HG03378 (cell line): ENCODE data around the gene TMIGD2.
"Not testable (repeated sequence)": the region's sequence is repeated elsewhere in the genome, so short reads cannot be mapped to it uniquely, and the experiment has no call there.

Experiments used
- ATAC-seq: cut with Tn5 transposase; IDR thresholded peaks from one replicate; pipeline ENCODE4 v1.9.1; 2021; ENCODE audit warnings: mild to moderate bottlenecking, moderate library complexity; ENCODE audit not compliant: unreplicated experiment

Gene TMIGD2, protein sequence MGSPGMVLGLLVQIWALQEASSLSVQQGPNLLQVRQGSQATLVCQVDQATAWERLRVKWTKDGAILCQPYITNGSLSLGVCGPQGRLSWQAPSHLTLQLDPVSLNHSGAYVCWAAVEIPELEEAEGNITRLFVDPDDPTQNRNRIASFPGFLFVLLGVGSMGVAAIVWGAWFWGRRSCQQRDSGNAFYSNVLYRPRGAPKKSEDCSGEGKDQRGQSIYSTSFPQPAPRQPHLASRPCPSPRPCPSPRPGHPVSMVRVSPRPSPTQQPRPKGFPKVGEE

DNA sequence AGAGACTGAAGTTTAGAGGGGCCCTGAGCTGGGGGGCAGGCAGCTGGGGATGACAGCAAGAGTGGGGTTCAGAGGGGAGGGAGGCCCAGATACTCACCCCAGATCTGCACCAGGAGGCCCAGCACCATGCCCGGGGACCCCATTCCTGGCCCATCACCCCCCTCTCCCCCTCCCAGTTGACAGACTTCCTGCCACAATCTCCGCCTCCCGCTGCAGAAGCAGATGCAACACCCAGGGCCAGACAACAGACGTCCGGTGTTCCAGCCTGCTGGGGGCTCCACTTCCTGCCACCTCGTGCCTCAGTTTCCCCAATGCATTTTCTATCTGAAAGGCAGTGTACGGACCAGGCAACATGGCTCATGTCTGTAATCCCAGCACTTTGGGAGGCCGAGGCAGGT, at the start of gene TMIGD2:
TSS of gene TMIGD2 (minus strand) at position 147 of the 398 bp plus-strand sequence. CDS start at position 143, 4 bp downstream.
- ATAC-seq: no peak

DNA sequence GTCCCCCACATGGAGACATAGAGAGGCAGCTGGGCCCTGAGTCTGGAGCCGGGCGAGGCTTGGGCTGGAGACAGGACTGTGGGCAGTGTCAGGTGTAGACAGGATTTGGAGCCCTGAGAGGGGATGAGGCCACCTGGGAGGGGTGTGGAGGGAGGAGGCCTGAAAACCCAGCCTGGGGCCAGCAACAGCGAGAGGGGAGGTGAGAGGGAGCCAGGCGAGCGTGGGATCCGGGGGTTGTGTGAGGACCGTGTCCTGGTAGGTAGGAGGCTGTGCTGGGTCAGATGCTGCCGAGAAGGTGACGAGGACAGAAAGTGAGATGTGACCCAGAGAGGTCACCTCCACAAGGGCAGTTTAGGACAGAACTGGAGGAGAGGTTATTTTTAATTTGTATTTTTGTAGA, 48.5 kb upstream of the TMIGD2 start:
- no peak for ATAC-seq

DNA sequence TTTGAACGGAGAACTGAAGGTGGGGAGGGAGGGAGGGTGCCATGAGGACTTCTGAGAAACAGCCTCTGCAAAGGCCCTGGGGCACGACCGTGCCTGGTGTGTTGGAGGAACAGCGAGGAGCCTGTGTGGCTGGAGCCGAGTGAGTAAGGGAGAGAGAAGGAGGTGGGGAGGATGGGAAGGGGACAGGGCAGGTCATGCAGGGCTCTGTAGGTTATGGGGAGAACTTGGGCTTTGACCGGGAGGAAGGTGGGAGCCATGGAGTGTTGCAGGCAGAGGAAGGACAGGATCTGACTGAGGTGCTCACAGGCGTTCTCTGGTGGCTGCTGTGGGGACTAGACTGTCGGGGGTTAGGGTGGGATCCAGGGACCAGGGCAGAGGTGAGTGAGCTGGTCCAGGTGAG, 47.9 kb upstream of the TMIGD2 start:
- ATAC-seq: no peak

DNA sequence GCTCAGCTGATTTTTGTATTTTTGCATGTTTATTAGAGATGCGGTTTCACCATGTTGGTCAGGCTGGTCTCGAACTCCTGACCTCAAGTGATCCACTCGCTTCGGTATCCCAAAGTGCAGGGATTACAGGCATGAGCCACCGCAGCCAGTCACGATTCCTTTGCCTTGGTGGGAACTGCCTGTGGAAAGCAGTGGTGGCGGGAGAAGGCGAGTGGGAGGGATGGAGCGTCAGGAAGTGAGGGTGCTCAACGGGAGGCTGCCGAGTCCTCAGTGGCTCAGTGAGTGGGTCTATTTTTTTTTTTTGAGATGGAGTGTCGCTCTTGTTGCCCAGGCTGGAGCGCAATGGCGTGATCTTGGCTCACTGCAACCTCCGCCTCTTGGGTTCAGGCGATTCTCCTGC, 47.0 kb upstream of the TMIGD2 start:
- not testable (repeated sequence) for ATAC-seq

DNA sequence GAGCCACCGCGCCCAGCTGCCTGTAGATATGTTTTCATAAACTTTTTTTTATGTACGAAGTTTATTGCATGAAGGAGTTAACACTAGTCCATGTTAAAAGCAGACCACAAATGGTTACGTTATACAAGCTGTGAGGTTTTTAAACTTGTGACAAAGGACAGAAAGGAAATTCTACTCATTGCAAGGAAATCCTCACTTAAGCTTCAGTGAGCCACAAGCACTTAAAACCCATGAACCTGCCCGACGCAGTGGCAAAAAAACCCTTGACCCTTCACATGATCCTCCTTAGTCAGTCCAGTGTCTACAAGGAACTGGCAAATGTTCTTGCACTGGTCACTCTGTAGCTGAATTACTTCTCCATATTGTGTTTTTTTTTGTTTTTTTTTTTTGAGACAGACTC, 45.3 kb upstream of the TMIGD2 start:
- no peak for ATAC-seq

DNA sequence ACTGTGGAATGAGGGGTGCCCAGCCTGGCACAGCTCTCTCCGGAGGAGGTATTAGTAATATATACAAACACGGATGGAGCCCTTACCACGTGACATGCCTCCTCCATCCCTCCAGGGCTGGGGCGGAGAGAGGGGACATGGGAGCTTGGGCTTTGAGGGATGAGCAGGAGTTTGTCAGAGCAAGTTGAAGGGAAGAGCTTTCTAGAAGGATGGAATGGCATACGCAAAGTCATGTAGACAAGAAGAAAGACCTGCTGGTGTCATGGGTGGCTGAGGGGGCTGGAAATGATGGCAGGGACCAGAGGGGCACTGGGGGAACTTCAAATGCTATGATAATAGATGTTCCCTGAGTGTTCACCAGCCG, 43.8 kb upstream of the TMIGD2 start:
- ATAC-seq: no peak

DNA sequence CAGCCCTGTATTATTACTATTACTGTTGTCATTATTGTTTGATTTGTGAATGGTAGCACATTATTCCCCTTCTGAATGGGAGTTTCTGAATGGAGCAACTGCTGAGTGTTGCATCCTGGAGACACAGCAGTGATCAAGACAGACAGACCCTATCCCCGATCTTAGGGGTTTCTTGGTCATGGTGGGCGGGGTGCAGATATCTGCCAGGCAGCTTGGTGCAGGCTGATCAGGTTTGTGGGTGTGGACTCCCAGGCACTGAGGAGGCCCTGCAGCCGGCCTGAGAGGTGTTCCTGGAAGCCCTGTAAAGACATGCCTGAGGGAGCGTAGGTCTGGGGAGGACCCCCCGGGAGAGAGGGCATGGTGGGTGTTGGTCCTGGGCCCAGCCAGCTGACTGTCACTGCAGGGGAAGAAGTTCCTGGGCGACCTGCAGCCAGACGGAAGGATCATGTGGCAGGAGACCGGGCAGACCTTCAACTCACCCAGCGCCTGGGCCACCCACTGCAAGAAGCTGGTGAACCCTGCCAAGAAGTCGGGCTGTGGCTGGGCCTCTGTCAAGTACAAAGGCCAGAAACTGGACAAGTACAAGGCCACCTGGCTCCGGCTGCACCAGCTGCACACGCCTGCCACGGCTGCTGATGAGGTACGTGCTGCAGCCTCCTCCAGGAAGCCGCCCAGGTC, 43.3 kb upstream of the TMIGD2 start:
- ATAC-seq: no peak

DNA sequence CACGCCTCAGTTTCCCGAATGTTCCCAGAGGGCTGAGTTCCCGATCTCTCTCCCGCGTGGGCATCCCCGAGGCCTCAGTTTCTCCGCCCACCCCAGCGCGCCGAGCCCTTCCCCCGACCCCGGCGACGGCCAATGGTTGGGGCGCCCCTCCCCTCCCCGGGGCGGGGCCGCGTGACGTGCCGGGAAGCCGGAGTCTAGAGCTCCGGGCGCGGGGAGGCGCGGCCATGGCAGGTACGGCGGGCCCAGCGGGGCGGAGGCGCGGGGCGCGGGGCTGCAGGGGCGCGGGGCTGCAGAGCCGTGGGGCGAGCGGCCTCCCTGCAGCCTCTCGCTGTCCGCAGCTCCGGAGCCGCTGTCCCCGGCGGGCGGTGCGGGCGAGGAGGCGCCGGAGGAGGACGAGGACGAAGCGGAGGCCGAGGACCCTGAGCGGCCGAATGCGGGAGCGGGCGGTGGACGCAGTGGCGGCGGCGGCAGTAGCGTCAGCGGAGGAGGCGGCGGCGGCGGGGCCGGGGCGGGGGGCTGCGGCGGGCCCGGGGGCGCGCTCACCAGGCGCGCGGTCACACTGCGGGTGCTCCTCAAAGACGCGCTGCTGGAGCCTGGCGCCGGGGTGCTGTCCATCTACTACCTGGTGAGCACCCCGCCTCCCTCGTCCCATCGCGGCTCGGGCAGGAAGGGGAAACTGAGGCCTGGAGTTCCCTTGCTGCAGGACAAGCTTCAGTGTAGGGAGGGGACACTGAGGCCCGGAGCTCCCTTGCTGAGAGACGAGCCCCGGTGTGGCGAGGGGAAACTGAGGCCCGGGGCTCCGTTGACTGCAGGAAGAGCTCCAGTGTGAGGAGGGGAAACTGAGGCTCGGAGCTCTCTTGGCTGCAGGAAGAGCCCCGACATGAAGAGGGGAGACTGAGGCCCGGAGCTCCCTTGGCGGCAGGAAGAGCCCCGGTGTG, 41.5 kb upstream of the TMIGD2 start, which contains the start of gene MPND:
TSS of gene MPND (plus strand) at position 193 of the 938 bp plus-strand sequence. CDS start at position 225, 32 bp downstream.
- ATAC-seq: peak; percentile 12

DNA sequence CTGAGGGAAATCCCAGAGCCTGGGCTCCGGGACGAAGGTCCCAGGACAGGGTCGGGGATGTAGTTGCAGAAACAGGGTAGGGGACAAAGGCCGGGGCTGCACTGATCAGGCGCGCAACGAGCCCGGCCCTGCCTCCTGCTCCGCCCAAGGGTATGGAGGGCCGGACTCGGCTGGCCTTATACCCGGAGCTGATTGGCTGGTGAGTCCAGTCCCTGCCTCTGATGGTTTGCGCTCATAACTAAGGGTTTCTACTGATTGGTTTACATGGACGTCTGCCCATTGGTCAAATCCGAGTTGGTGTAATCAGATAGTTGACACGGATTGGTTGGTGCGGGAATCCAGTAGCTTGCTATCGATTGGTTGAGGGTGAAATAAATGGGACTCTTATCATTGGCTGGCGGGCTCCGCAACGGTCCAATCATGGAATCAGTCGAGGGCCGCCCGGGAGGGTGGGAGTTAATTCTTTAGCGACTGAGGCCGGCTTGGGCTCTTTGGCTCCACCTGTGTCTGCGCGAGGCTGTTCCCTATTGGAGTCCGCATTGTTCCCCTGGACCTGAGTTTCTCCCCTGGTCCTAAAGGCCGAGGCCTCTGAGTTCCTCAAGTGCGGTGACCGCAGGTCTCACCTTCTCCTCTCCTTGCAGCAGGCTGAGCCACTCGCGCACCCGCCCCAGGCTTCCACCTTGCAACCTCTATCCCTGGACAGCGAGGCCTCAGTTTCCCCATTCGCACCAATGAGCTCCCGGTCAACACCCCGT, 40.6 kb upstream of the TMIGD2 start:
- ATAC-seq: peak; percentile 90

DNA sequence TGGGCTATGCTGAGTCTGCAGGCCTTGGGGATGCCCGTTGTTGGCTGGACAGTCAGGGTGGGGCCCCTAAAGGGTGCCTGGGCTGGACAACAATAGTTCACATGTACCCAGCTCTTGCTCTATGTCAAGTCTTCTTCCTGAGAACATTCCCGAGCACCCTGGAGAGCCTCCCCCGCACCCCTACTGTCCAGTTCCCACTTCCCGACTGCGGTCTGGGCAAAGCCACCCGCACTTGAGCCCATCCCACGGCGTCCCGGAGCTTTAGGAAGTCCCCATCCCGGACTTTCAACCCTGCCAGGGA, 40.1 kb upstream of the TMIGD2 start:
- ATAC-seq: no peak

DNA sequence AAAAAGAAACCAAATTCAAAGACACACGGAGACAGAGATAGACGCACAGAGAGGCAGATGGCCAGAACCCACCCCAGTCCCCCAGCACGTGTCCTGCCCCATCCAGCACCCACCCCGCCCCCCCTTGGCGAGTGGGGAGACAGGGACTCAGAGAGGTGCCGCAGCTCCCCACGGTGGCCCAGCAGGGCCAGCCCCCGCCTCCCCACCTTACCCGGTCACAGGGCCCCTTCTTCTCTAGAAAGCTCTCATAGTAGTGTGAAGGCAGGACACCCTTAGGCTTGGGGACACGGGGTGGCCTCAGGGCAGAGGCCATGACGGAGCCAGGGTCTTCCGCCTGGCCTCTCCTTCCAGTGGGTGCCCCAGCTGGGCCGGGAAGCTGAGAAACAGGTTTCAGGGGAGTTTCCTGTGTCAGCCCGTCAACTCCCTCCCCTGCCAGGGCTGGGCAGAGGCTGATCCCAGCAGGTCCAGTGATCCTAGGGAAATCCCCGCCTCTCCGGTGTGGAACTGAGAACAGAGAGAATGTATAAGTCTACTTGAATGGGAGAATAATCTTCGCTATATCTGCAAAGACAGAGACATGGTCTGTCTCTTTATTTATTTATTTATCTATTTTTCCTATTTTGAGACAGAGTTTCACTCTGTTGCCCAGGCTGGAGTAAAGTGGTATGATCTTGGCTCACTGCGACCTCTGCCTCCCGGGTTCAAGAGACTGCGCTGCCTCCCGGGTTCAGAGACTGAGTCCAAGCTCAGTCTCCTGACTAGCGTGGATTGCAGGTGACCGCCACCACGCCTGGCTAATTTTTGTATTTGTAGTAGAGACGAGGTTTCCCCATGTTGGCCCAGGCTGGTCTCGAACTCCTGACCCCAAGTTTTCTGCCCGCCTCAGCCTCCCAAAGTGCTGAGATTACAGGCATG, 36.5 kb upstream of the TMIGD2 start, which contains the start of gene STAP2:
TSS of gene STAP2 (minus strand) at position 387 of the 915 bp plus-strand sequence. CDS start at position 313, 74 bp downstream.
- ATAC-seq: no peak

DNA sequence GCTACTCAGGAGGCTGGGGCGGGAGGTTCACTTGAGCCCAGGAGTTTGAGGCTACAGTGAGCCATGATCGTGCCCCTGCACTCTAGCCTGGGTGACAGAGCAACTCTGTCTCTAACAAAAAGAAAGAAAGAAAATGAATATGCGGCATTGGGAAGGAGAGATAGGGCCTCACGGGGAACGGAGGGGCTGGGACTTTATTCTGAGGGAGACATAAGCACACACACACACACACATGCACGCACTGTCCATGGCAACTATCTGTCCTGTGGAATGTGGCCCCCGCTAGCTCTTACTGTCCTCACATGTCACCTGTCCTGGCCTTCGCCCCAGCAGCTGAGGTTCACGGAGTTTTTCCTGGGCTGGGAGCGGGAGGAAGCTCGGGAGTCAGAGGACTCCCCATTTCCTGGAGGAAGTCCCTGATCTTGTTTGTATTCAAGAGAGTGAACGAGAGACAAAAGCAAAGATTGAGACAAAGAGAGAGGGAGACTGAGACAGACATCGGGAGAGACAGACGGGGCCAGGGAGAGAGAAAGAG, 35.8 kb upstream of the TMIGD2 start:
- no peak for ATAC-seq

DNA sequence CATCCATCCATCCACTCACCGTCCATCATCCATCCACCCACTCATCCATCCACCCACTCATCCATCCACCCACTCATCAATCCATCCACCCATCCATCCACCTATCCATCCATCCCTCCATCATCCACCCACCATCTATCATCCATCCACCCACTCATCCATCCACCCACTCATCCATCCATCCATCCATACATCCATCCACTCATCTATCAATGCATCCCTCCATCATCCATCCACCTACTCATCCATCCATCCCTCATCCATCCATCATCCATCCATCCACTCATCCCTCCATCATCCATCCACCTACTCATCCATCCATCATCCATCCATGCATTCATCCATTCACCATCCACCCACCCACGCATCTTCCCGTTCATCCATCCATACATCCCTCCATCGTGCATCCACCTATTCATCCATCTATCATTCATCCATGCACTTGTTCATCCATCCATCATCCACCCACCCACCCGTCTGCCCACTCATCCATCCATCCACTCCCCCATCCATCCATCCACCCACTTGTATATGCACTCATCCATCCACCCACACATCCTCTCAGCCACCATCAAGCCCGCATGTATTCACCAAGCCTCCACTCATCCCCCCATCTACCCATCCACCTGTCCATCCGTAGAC, 32.9 kb upstream of the TMIGD2 start:
- ATAC-seq: no peak

DNA sequence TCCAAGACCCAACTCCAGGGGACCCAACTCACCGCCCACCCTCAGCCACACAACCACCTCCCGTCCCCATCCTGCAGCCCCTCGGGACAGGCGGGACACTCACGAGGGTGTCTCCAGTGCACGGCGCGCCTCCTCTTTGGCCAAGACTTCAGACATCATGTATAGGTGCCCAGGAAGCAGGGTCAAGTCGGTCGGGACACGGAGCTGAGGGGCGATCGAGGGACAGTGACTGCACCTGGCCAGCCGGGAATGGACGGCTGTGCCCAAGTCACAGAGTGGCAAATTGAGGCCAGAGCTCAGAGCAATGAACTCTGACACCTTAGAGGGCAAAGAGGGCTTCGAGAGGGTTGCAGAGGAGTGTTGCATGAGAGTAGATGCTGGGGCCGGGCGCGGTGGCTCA, 27.7 kb upstream of the TMIGD2 start:
- no peak for ATAC-seq

DNA sequence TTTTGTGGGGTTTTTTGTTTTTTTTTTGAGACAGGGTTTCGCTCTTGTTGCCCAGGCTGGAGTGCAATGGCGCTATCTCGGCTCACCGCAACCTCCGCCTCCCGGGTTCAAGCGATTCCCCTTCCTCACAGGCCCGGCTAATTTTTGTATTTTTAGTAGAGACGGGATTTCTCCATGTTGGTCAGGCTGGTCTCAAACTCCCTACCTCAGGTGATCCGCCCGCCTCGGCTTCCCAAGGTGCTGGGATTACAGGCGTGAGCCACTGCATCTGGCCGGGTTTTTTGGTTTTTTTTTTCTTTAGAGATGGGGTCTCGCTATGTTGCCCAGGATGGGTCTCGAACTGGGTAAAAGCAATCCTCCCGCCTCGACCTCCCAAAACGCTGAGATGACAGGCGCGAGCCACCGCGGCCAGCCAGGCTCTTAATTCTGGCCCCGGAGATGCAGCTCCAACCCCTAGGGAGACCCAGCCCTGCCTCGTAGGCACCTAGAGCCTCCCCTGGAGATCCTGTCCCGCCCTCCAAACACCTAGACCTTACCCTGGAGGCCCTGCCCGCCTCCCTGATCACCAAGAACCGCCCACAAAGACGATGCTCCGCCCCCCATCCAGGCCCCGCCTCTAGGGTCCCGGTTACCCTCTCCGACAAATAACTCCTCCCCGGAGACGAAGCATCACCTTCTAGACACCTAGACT, 26.9 kb upstream of the TMIGD2 start:
- not testable (repeated sequence) for ATAC-seq

DNA sequence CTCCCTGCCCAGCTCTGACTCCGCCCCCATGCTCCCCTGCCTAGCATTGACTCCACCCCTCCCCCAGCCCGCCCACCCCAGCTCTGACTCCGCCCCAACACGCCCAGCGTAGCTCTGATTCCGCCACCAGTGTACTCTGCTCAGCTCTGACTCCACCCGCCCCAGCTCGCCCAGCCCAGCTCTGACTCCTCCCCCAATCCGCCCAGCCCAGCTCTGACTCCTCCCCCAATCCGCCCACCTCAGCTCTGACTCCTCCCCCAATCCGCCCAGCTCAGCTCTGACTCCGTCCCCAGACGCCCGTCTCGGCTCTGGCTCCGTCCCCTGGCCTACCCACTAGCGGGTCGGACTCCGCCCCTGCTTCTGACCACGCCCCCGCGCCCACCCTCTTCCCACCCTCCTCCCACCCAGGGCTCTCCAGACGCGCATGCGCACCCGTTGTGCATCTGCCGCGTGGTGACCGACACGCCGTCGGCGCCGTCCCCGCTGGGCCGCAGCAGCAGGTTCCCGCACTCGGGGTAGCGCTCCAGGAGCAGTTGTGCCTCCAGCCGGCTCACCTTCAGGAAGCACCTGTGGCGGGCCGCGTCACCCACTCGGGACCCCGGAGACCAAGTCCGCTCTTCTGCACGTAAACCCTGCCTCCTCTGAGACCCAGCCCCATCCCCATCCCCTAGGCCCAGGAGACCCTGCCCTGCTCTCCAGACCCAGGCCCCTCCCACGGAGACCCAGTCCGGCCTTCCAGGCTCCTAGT, 26.2 kb upstream of the TMIGD2 start:
- ATAC-seq: no peak

DNA sequence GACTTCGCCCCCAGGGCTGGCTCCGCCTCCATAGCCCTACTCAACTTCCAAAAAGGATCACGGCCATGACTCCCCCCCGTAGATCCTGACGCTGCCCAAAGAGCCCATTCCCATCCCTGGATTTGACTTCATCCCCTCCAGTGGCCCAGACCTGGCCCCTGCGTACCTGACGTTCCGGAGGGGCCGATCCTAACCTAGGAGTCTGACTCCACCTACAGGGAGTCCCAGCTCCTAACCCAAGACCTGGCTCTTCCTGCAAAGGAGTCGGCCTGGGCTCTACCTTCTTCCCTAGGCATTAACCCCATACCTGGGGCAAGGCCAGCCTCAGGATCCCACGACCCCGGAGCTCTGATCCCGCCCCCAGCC, 25.7 kb upstream of the TMIGD2 start:
- ATAC-seq: no peak
